Glomerular endothelial cell (primary cell): ENCODE measurements around the gene NEBL. TPM values are rescaled to one million over a fixed set of nuclear protein-coding genes. Genes with fewer than 3 reads are reported as not detected.

ENCODE experiments used
- DNase-seq: peaks from one replicate; pipeline ENCODE4 v3.0.0-alpha.2; 2011; ENCODE audit warnings: low read depth, low spot score; ENCODE audit errors: extremely low read depth
- total RNA-seq: library from RNA; depleted of rRNA; stranded (reverse); fragments of >200 nt; gene quantifications from 2 replicates; pipeline ENCODE4 v1.2.3, GENCODE V29; 2015

Gene NEBL
- total RNA-seq, 1 donor from 2014 or later = 0.47 TPM

GRCh38 chr10:20903635-20904390, 6.7 kb upstream of the NEBL start:
- no peak for DNase-seq

DNA sequence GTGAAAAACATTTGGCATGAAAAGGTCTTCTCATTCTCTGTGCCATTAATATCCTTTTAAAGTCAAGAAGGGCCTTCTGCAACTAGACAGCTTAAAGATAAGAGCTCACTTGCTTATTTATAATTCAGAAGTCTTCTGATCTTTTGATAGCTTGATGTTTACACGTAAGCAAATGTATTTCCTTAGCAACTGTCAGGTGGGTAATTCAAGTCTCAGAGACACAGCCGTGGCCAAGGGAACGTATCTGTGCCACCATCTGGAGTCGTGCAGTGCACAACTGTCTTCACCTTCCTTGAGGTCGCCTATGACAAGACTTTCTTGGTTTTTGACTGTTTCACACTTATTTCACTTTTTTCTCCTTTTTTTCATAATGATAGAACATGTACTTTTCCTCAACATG, 4.0 kb upstream of the NEBL start:
- DNase-seq = no peak

GRCh38 chr10:20898866-20899535, 1.9 kb upstream of the NEBL start:
- no peak for DNase-seq

DNA sequence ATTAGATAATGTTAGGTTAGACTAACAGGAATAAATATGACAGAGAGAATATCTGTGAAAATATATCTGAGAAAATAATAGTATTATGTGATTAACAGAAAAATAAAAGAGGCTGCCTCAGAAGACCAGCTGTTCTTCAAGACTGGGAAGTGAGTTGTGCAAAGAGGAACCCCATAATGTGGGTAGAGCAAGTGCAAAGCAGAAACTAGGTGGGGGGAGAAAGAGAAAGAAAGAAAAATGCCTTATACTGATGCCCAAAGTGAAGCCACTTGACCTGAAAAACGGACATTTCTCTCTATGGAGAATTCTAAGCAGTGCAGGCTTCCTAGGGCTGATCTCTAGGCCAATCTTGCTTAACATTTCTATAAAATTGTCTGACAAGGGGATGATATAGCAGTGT, 3.8 kb downstream of the NEBL start:
- DNase-seq = no peak

DNA sequence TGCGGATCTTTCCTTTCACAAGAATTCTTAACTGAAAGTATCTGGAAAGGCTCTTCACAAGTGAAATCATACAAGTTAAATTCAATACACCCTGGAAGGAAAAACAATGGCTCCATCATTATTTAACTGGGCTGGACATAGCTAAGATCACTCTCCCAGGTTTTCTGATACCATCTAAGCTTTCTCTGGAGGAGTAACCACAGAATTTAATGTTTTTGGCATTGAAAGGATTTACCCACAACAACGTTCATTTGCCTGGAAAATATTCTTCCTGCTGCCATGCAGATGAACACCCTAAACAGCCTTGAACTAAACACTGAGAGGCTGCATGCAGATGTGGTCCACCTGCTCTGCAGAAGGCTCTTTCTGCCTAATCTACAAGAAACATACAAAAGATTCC, 4.3 kb downstream of the NEBL start:
- DNase-seq = no peak

- no peak for DNase-seq
These were observed 5.0 kb downstream of the NEBL start for GRCh38 chr10:20892011-20892585.

- DNase-seq = no peak
These were observed 5.8 kb downstream of the NEBL start for GRCh38 chr10:20891338-20891714.

DNA sequence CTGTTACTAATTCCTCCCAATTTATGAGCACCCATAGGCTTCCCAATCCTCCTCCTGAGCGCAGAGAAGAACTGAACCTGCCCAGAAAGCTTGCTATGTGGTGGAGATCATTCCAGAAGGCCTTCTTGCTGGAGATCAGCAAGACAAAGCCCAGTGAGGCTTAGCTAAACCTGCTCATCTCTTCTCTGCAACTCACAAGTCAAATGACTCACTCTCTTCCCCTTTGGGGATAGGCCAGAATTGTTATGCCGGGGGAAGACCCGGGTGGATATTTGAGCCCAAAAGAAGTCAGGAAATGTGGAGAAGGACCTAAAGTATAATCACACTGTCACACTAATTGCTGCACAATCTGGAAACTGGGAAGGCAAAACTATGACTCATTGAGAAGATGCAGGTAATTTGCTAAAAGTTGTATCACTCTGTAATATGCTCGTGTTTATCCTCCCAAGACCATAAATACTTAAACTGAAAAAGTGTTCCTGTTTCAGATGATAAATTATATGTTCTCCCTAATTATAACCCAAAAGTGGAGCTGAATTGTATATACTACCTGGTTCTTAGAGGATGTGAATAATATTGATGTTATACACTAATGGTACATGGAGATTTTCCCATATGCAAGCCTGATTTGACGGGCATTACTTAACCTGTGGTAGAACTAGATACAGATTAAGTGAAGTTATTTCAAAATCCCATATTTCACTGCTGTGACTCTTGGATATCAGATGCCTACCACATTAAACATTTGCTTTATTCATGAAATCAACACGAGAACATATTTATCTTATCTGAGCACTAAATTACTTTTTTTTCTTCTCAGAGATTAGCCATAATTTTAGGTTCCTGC, 6.4 kb downstream of the NEBL start:
- DNase-seq = no peak

DNA sequence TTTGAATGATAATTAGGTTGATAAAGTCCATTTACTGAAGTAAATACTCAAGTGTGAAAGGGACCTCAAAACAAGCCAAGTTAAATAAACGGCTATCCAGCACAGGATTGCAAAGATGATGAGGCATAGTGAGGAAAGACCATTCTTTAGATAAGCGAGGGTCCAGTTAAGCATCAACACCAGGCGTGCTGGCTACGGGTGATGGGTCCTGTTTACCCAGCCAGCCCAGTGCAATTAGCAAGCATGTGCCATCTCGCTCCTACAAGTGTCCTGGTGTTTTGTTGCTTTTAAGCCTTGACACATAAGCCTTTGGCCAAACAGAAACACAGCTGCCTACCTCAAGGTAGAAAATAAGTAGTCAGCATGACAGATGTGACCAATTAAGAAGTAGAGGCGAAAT, 7.1 kb downstream of the NEBL start:
- no peak for DNase-seq

- DNase-seq = no peak
These were observed 8.3 kb downstream of the NEBL start for GRCh38 chr10:20888620-20889330.

DNA sequence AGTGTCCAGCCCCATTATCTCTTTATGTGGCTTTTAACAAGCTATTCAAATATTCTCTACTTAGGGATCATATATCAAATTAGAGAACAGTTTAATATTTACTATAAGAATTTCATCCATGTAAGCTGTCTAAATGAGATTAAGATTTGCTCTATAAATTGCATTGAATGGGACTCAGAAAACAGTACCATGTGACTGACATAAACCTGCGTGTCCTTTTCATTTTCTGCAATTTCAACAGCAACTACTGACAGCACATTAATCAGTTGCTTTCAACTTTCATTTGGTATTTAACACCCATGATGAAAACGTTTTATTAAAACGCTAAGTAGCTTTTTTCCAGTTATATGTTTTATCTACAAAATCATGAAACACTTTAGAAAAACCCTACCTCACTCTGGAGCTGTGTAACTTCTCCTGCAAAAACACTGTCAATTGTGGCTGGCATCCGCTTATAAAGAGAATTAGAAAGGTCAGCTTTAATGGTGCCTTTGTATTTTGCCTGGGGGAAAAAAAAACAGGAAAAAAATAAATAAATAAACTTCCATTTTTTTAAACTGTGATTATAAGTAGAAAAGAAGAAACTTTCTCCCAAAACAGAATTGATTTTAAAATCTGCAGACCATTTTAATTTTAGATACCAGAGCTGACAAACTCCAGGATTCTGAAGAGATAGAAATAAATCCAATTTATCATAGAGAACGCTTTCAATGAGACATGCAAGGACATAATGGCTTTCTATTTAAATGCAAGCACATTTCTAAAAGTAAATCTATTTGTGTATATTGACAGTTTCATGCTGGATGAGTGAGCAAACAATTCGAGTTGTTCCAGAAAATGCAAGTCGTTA, 9.2 kb downstream of the NEBL start:
- no peak for DNase-seq

DNA sequence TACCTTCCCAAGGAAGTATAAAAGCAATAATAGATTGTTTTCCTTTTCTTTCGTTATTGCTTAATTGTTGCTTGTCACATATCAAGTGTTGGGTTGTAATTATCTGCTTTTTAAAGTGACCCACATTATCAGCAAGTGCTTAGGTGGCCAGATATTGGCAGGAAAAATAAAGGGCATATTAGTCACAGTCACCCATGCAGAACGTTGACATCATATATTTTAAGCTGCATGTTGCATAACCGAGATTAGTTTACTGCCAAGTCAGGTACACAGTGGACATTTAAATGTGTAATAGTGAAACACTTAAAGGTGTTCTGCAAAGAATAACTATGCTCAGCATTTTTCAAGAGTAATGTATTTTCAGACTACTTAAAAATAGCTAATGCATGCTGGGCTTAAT, 11.4 kb downstream of the NEBL start:
- DNase-seq = no peak

DNA sequence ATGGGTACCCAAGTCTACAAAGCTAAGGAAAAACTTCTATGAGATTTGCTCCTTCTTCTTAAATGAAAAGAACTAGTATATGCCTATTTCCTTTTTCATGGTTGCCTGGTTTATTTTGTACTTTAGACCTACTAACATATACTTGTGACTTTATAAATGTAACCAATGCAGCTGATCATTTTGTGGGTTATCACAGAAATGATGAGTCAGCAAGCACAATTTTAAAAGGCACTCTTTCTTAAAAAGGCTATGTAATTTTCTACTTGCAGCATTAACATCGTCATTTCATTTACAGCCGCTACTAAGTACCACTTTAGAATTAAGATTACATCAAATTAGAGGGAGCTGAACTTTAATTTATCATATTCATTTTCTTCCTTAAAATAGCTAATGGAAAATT, 13.6 kb downstream of the NEBL start:
- no peak for DNase-seq

- no peak for DNase-seq
These were observed 15.0 kb downstream of the NEBL start for GRCh38 chr10:20882091-20882490.

- DNase-seq = no peak
These were observed 18.0 kb downstream of the NEBL start for GRCh38 chr10:20879136-20879535.

- DNase-seq = no peak
These were observed 18.8 kb downstream of the NEBL start for GRCh38 chr10:20877986-20878983.

GRCh38 chr10:20877554-20877953, 19.6 kb downstream of the NEBL start:
- no peak for DNase-seq

DNA sequence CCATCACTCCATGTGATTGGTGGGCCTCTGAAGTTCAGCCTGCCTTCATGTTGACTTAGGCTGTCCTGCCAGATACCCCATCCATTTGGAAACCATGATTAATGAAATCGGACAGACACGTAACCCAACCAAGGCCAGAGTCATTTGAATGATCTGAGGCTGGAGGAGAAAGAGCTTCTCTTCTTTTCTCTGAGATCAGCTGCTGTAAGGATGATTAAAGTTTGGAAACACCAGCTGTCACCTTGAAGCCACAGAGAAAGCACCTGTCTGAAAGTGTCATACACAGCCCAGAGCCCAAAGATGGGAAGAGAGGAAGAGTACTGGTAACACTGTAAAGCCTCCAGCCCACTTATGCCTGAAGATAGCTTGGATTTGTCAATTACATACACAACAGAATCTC, 22.9 kb downstream of the NEBL start:
- DNase-seq = no peak

GRCh38 chr10:20871970-20872369, 25.1 kb downstream of the NEBL start:
- DNase-seq = no peak
